ENCODE results near the gene REG1B.

REG1B gene

DNA sequence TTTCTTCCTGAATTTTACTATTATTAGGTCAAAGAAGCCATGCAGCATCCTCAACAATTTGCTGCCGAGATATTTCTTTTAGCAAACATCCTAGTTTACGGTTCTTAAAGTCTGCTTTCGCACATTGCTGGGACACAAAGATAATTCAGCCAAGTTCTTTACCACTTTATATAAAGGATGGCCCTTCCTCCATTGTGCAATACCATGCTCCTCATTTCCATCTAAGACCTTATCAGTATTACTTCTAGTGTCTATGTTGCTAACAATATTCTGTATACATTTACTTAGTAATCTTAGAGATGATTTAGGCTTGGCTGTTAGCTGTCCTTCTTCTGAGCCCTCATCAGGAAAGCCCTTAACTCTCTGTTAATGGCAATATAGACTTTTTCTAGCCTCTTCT lies 24.5 kb upstream of the REG1B start:
- Histone ChIP-seq H3K36me3 (ENCODE audit: insufficient read depth, low read depth, low read length) (no peaks in the 10 kb centered on the region), H3K4me1 (ENCODE audit: insufficient read depth, low read length) (no peaks in the 10 kb centered on the region), H3K27ac (ENCODE audit: low read length) (no peak overlapping the region), H3K9ac (ENCODE audit: low read depth, low read length) (no peak overlapping the region), H3K9me3 (ENCODE audit: insufficient read depth, low read depth, low read length) (no peaks in the 10 kb centered on the region), H3K27me3 (ENCODE audit: insufficient read depth, low read length) (no peaks in the 10 kb centered on the region), H3K4me3 (ENCODE audit: low read length) (no peak overlapping the region)

DNA sequence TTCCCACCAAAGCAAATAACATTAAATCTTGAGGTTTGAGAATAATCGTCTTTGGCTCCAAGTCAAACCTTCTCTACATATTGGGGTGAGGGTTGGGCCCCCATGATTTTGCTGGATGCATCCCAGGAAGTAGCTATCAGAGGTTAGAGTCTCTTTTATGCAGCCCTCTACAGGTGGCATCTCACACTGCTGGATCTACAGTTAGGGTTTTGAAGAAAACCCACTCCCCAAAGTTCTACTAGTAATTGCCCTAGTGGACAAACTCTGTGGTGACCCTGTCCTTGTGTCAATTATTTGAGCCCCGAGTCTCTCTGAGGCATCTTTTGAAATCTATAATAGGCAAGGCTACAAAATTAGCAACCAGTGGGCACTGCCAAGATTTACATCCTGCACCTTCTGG lies 17.5 kb upstream of the REG1B start:
- H3K9me3 ChIP-seq (ENCODE audit: insufficient read depth, low read depth, low read length), result peaks cover 14% of the 10 kb centered on the region
- no peaks in the 10 kb centered on the region for H3K4me1 ChIP-seq (ENCODE audit: insufficient read depth, low read length)
- no peak overlapping the region for H3K4me3 ChIP-seq (ENCODE audit: low read length)
- no peak overlapping the region for H3K27ac ChIP-seq (ENCODE audit: low read length)
- no peak overlapping the region for H3K9ac ChIP-seq (ENCODE audit: low read depth, low read length)
- no peaks in the 10 kb centered on the region for H3K36me3 ChIP-seq (ENCODE audit: insufficient read depth, low read depth, low read length)
- H3K27me3 ChIP-seq (ENCODE audit: insufficient read depth, low read length), result no peaks in the 10 kb centered on the region

DNA sequence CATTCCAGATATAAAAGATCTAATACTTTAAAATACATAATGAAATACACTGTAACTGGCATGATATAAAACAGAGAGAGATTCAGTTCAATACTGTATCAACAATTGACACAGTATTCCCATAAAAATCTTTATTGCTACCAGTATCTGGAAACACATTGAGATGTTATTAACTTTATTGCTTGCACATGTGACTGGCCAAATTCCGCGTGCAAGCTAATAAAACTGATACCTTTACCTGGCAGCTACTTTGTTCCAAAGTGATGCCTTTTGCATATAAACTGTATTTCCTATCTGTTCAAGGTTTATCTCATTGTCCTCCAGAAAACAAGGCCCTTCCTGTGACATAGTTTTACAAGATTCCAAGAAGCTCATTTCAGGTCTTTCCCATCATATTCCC lies 15.4 kb upstream of the REG1B start:
- H3K36me3 ChIP-seq (ENCODE audit: insufficient read depth, low read depth, low read length), result no peaks in the 10 kb centered on the region
- no peaks in the 10 kb centered on the region for H3K27me3 ChIP-seq (ENCODE audit: insufficient read depth, low read length)
- peaks cover 14% of the 10 kb centered on the region for H3K9me3 ChIP-seq (ENCODE audit: insufficient read depth, low read depth, low read length)
- H3K4me1 ChIP-seq (ENCODE audit: insufficient read depth, low read length), result no peaks in the 10 kb centered on the region
- no peak overlapping the region for H3K4me3 ChIP-seq (ENCODE audit: low read length)
- H3K9ac ChIP-seq (ENCODE audit: low read depth, low read length), result no peak overlapping the region
- H3K27ac ChIP-seq (ENCODE audit: low read length), result no peak overlapping the region

DNA sequence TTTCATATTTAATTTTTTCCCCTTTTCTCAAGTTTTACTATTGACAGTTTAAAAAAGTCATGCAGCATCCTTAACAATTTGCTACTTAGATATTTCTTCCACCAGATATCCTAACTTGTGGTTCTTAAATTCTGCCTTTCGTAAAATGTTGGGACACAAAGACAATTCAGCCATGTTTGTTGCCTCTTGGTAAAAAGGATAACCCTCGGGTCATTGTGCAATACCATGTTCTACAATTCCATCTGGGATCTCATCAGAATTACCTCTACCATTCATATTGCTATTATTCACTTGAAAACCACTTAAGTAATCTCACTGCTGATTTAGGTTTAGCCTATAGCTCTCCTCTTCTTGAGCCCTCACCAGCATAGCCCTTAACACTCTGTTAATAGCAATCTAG lies 13.2 kb upstream of the REG1B start:
- H3K4me3 ChIP-seq (ENCODE audit: low read length), result no peak overlapping the region
- H3K9me3 ChIP-seq (ENCODE audit: insufficient read depth, low read depth, low read length), result peaks cover 14% of the 10 kb centered on the region
- no peak overlapping the region for H3K9ac ChIP-seq (ENCODE audit: low read depth, low read length)
- H3K27me3 ChIP-seq (ENCODE audit: insufficient read depth, low read length), result no peaks in the 10 kb centered on the region
- no peaks in the 10 kb centered on the region for H3K4me1 ChIP-seq (ENCODE audit: insufficient read depth, low read length)
- no peaks in the 10 kb centered on the region for H3K36me3 ChIP-seq (ENCODE audit: insufficient read depth, low read depth, low read length)
- H3K27ac ChIP-seq (ENCODE audit: low read length), result no peak overlapping the region

DNA sequence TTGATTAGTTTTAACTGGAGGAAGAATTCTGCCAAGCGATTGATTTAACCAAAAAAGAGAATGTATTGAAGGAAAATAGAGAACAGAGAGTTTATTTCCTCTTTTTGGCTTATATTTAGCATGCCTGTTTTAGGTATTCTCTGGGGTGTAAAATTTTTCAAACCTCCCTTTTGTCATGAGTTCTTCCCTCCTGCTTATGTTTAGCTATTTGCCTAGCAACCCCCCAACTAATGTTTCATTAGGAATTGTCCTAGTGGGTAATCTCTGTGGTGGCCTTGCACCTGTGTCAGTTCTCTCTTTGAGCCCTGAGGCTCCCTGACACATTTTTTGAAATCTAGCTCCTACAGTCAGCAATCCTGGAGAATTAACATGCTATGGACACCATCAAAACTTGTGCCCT lies 12.5 kb upstream of the REG1B start:
- Histone ChIP-seq H3K27me3 (ENCODE audit: insufficient read depth, low read length) (no peaks in the 10 kb centered on the region), H3K4me3 (ENCODE audit: low read length) (no peak overlapping the region), H3K36me3 (ENCODE audit: insufficient read depth, low read depth, low read length) (no peaks in the 10 kb centered on the region), H3K4me1 (ENCODE audit: insufficient read depth, low read length) (no peaks in the 10 kb centered on the region), H3K27ac (ENCODE audit: low read length) (no peak overlapping the region), H3K9me3 (ENCODE audit: insufficient read depth, low read depth, low read length) (peaks cover 14% of the 10 kb centered on the region), H3K9ac (ENCODE audit: low read depth, low read length) (no peak overlapping the region)

DNA sequence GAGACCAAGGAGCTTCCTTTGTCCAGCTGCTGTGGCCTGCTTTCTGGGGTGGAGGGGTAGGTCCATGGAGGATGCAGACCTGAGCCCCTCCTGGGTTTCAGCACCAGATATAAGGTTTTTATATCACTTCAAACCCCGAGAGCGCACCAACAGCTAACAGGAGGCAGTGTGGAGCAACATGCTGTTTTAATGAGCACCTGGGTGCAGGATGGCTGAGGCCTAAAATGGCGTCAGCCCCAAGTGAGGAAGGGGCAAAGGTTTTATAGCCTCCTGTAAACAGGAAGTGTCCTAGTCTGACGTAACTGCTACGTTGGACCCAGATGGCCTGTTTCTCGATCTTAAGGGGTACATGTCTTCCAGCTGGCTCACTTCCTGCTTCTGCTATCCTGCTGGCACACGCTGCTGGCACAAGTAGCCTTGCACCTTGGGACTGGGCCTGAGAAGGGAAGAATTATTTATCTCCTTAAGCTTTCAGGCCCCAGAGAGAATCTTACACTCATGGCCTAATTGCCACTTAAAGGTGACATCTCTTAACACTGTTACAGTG lies 11.4 kb upstream of the REG1B start:
- no peak overlapping the region for H3K27ac ChIP-seq (ENCODE audit: low read length)
- no peak overlapping the region for H3K4me3 ChIP-seq (ENCODE audit: low read length)
- H3K9ac ChIP-seq (ENCODE audit: low read depth, low read length), result no peak overlapping the region
- H3K27me3 ChIP-seq (ENCODE audit: insufficient read depth, low read length), result no peaks in the 10 kb centered on the region
- H3K9me3 ChIP-seq (ENCODE audit: insufficient read depth, low read depth, low read length), result peaks cover 14% of the 10 kb centered on the region
- no peaks in the 10 kb centered on the region for H3K36me3 ChIP-seq (ENCODE audit: insufficient read depth, low read depth, low read length)
- H3K4me1 ChIP-seq (ENCODE audit: insufficient read depth, low read length), result no peaks in the 10 kb centered on the region

DNA sequence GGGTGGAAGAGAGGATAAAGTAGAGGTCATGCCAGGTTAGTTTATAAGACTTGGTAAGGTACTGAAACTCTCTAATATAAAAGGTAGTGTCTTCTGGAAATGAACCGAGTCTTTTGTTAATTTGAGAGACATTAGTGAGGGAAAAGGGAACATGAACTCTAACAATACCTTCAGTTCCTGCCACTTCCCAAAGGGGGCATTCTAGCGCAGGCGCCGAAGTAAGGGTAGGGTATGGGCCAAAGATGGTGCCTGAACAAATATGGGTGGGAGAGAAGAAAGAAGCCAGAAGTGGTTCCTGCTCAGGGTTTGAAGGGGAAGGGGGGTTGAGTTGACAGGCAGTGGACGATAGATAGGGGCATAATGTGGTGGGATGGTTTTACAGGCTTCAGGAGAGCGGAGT lies 10.1 kb upstream of the REG1B start:
- H3K4me3 ChIP-seq (ENCODE audit: low read length), result no peak overlapping the region
- peaks cover 14% of the 10 kb centered on the region for H3K9me3 ChIP-seq (ENCODE audit: insufficient read depth, low read depth, low read length)
- no peak overlapping the region for H3K27ac ChIP-seq (ENCODE audit: low read length)
- no peaks in the 10 kb centered on the region for H3K27me3 ChIP-seq (ENCODE audit: insufficient read depth, low read length)
- H3K36me3 ChIP-seq (ENCODE audit: insufficient read depth, low read depth, low read length), result no peaks in the 10 kb centered on the region
- H3K9ac ChIP-seq (ENCODE audit: low read depth, low read length), result no peak overlapping the region
- H3K4me1 ChIP-seq (ENCODE audit: insufficient read depth, low read length), result no peaks in the 10 kb centered on the region

DNA sequence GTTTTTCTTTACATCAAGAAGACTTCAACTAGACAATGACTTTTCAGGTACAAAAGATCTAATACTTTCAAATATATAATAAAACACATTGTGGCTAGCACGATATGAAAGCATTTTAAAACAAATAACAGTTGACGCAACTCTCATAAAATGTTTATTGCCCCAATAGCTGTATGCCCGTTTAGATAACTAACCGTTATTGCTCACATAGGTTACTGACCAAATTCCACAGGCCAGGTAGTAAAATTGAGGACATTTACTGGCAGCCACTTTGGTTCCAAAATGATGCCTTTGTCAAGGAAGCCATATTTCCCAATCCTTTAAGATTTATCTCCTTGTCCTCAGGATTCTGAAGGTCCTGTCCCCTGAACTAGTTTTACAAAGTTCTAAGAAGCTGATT lies 2.9 kb upstream of the REG1B start:
- Histone ChIP-seq H3K4me1 (ENCODE audit: insufficient read depth, low read length) (no peaks in the 10 kb centered on the region), H3K27me3 (ENCODE audit: insufficient read depth, low read length) (no peaks in the 10 kb centered on the region), H3K27ac (ENCODE audit: low read length) (no peak overlapping the region), H3K4me3 (ENCODE audit: low read length) (no peak overlapping the region), H3K36me3 (ENCODE audit: insufficient read depth, low read depth, low read length) (no peaks in the 10 kb centered on the region), H3K9me3 (ENCODE audit: insufficient read depth, low read depth, low read length) (no peaks in the 10 kb centered on the region), H3K9ac (ENCODE audit: low read depth, low read length) (no peak overlapping the region)

DNA sequence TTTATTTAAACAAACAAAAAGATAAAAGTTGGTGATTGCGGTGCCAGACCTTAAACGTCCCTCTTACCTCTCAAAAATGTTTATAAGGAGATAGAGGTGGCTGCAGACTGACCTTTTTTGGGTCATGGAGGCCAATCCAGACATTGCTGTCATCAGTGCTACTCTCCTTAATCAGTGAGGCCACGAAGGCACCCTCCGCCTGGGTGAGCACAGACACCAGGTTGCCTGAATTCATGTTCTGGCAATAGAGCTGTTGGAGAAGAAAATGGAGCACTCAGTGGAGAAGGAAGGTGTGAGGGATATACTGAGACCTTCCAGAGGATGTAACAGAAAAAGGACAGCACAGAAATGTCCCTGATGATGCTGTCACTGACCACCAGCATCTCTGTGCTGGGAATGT lies 1.5 kb downstream of the REG1B start:
- Histone ChIP-seq H3K27me3 (ENCODE audit: insufficient read depth, low read length) (no peaks in the 10 kb centered on the region), H3K9me3 (ENCODE audit: insufficient read depth, low read depth, low read length) (no peaks in the 10 kb centered on the region), H3K9ac (ENCODE audit: low read depth, low read length) (no peak overlapping the region), H3K4me3 (ENCODE audit: low read length) (no peak overlapping the region), H3K27ac (ENCODE audit: low read length) (no peak overlapping the region), H3K4me1 (ENCODE audit: insufficient read depth, low read length) (peaks cover 5% of the 10 kb centered on the region; the same call in 1 of the 2 replicates), H3K36me3 (ENCODE audit: insufficient read depth, low read depth, low read length) (no peaks in the 10 kb centered on the region)

DNA sequence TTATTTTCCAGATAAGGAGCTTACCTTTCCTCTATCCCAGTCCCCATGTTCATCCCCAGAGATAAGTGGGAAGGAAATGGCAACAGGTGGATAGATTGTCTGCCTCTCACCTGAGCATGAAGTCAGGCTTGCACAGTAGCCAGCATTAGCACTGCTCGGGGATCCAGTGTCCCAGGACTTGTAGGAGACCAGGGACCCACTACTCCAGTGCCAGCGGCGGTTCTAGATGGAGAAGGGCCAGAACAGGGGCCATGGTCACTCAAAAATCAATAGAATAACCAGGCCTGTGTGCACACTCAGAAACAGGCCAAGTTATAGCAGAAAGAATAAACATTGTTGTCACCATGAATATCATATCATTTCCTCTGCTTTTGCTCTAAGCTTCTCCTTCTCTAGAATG lies 2.4 kb downstream of the REG1B start:
- Histone ChIP-seq H3K27ac (ENCODE audit: low read length) (no peak overlapping the region), H3K9me3 (ENCODE audit: insufficient read depth, low read depth, low read length) (no peaks in the 10 kb centered on the region), H3K4me1 (ENCODE audit: insufficient read depth, low read length) (peaks cover 5% of the 10 kb centered on the region; the same call in 1 of the 2 replicates), H3K27me3 (ENCODE audit: insufficient read depth, low read length) (no peaks in the 10 kb centered on the region), H3K9ac (ENCODE audit: low read depth, low read length) (no peak overlapping the region), H3K36me3 (ENCODE audit: insufficient read depth, low read depth, low read length) (no peaks in the 10 kb centered on the region), H3K4me3 (ENCODE audit: low read length) (no peak overlapping the region)

DNA sequence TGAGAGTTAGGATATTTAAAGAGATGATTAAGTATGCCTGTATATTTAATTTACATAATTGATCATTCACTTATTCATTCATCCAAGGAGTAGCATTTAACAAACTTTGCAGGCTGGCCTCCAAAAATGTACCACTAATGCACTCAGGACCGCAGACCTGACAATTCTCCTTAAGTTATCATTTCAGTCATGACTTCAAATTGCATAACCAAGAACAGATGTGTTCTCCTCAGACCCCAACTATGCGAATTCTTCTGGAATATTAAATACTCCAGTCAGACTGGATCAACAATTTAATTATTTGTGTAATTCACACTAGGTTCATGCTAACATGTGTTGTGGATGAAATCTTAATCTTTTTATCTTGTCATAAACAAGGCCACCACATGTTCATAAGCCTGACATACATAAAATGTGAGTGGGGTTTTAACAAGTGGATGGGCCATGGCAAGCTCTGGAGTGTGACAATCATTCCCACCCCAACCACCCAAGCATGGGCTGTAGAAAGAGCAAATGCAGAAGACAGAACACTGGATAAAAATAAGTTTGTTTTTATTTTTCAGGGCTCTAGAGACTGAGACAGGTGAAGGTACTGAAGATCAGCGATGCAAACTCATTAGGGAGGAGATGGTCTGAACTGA lies 3.2 kb downstream of the REG1B start:
- Histone ChIP-seq H3K27ac (ENCODE audit: low read length) (no peak overlapping the region), H3K4me3 (ENCODE audit: low read length) (no peak overlapping the region), H3K27me3 (ENCODE audit: insufficient read depth, low read length) (no peaks in the 10 kb centered on the region), H3K9me3 (ENCODE audit: insufficient read depth, low read depth, low read length) (no peaks in the 10 kb centered on the region), H3K9ac (ENCODE audit: low read depth, low read length) (no peak overlapping the region), H3K4me1 (ENCODE audit: insufficient read depth, low read length) (peaks cover 5% of the 10 kb centered on the region; the same call in 1 of the 2 replicates), H3K36me3 (ENCODE audit: insufficient read depth, low read depth, low read length) (no peaks in the 10 kb centered on the region)

DNA sequence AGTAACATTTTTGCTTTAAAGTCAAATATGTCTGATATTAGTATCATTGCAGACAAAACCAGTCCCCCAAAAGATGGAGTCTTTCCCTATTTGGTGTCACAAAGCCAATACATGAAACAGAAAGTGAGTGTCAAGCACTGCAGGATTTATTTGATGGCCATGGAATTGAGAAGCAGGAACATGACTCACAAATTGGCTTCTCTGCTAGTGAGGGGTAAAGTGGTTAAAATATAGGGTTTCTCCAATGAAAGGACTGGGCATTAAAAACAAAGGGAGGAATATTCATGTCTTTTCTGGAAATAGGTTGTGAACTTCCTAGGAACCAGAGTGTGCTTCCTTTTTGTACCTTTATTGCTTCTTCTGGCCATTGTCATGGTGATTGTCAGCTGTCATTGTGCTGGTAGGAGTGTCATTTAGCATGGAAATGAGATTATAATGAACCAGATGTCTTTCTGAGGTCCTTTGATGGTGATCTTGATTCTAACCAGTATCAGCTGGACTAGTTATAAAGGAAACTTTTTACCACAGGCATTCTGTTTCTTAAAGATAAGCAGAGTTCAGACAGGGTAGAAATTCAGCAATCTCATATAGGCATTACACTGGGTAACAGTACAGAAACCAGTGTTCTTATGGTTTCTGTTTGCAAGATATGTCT lies 4.1 kb downstream of the REG1B start:
- Histone ChIP-seq H3K9me3 (ENCODE audit: insufficient read depth, low read depth, low read length) (no peaks in the 10 kb centered on the region), H3K36me3 (ENCODE audit: insufficient read depth, low read depth, low read length) (no peaks in the 10 kb centered on the region), H3K4me1 (ENCODE audit: insufficient read depth, low read length) (peaks cover 5% of the 10 kb centered on the region; the same call in 1 of the 2 replicates), H3K9ac (ENCODE audit: low read depth, low read length) (no peak overlapping the region), H3K4me3 (ENCODE audit: low read length) (no peak overlapping the region), H3K27me3 (ENCODE audit: insufficient read depth, low read length) (no peaks in the 10 kb centered on the region), H3K27ac (ENCODE audit: low read length) (no peak overlapping the region)
